ENCODE data around the gene ZFYVE9.

GRCh38 chr1:52233463-52233862 lies 91.6 kb downstream of the ZFYVE9 start:
- TF ChIP-seq EZH2 (IDR thresholded peaks at IDR 0.05; ENCODE audit: low read length, missing control alignments): no peak
- no peak for TF ChIP-seq CTCF (conservative IDR thresholded peaks at IDR 0.05 in 1 of 2, IDR thresholded peaks at IDR 0.05 in 1 of 2; ENCODE audit: low read depth in 1 of 2, low read length in 2 of 2)
